ENCODE results near the gene PRAC1. TPM values are rescaled to one million over a fixed set of nuclear protein-coding genes. Genes with fewer than 3 reads are reported as not detected.

Gene PRAC1
- total and polyA plus RNA-seq, 12 donors = not detected

DNA sequence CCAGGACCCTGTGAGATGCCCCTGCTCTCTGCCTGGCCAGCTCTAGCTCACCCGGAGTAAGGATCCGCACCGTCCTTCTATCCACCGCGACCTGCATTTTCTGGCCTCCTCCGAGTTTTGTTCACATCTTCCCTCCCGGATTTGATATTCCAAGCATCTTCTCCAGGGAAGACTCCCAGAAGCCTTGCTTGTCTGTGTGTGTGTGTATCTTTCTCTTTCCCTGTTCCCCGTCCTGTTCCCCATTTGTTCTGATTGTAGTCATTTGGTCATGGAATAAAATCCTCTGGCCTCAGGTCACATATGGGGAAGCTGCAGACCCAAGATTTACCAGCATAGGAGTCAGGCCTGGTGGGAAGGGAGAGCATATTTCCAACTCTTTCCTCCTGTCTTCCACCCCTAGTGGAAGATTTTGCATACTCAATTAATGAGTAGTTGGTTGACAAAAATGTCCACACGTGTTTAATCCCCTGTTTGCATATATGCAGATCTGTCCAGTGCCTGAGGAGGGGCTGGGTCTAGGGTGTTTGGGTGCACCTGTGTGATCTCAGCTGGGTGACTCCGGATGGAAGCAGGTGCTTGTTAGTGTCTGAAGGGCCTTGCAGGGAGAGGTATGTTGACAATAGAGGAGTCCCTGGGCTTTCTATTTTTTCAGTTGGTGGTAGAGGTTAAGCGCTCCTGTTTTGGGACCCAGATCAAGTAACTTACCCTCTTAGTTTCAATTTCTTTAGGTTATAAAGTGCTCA is 1.9 kb downstream of the PRAC1 start:
- WGBS, 2 donors = 22% methylated on average over 11 of the region's 11 CpGs
- H3K27me3 ChIP-seq = peaks cover 73 to 100% (median 100%) of the 10 kb centered on the region in 7 donors
- no peak for ATAC-seq
- H3K4me3 ChIP-seq = no peak overlapping the region
- no peaks in the 10 kb centered on the region for H3K9me3 ChIP-seq
- H3K4me1 ChIP-seq = peaks cover 0 to 44% (median 31%) of the 10 kb centered on the region in 9 donors
- no peak for DNase-seq
- H3K36me3 ChIP-seq = no peaks in the 10 kb centered on the region
- intact Hi-C loops (cut with DNase I) = loop anchor here in 6 of 10 donors (5.0 to 10.0 kb wide), 4 partner anchors 72 to 164 kb away; no protein-coding TSS in a partner anchor
- TF ChIP-seq CTCF (IDR thresholded peaks at IDR 0.05) = no peak
- H3K27ac ChIP-seq = no peak overlapping the region

- H3K27me3 ChIP-seq = peaks cover 66 to 100% (median 100%) of the 10 kb centered on the region in 7 donors
- no peaks in the 10 kb centered on the region for H3K36me3 ChIP-seq
- DNase-seq = no peak
- no peak for TF ChIP-seq CTCF (IDR thresholded peaks at IDR 0.05)
- WGBS, 2 donors = 6 to 7% methylated on average over 37 of the region's 37 CpGs
- no peak for ATAC-seq
- intact Hi-C loops (cut with DNase I) = loop anchor here in 6 of 10 donors (5.0 to 10.0 kb wide), 4 partner anchors 73 to 165 kb away; no protein-coding TSS in a partner anchor
- peaks cover 0 to 37% (median 30%) of the 10 kb centered on the region in 9 donors for H3K4me1 ChIP-seq
- no peak overlapping the region for H3K27ac ChIP-seq
- no peaks in the 10 kb centered on the region for H3K9me3 ChIP-seq
- H3K4me3 ChIP-seq = no peak overlapping the region
These were observed 2.6 kb downstream of the PRAC1 start for GRCh38 chr17:48719642-48720265.

DNA sequence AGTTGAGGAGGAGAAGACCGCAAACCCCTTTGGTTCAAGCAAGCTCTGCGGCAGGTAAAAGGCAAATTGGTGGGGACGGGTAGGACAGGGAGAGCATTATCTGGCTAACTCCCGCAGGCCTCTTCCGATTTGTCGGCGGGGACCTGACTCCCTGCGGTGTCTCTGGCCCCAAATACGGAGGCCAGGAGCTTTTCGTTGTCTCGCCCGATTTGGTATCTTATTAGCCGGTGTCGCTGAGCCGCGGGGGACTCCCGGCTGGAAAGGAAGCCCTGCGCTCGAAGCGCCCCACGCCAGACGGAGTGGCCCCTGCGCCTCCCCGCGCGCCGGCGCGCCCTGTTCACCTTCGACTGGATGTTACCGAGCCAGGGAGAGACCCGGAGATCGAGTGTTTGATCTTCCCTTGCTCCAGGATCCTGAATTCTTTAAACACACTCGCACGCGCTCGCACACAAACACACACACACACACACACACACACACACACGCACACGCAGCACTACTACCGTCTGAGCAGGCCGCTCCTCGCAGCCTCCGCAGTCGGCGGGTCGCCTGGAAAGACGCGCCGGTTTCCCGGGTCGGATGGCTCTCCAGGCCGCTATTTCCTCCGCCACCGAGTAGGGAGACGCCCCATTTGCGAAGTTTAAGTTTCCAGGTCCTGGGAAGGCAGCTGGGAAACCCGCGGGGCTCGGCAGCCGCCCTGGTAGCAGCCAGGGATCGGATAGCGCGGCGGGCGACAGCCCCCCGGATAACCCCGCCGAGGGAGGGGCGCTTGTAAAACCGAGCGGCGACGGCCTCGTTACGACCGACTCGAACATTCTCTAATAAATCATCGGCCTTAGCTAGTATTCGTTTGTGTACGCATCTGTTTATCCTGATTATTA is 3.3 kb downstream of the PRAC1 start:
- DNase-seq (no peak), ATAC-seq (no peak)
- Histone ChIP-seq H3K27me3 (peaks cover 61 to 100% (median 100%) of the 10 kb centered on the region in 7 donors), H3K4me1 (peaks cover 0 to 30% (median 22%) of the 10 kb centered on the region in 9 donors), H3K27ac (no peak overlapping the region), H3K4me3 (no peak overlapping the region), H3K9me3 (no peaks in the 10 kb centered on the region), H3K36me3 (no peaks in the 10 kb centered on the region)
- 2 to 6% methylated on average over 80 of the region's 80 CpGs for WGBS, 2 donors
- TF ChIP-seq CTCF (IDR thresholded peaks at IDR 0.05) = no peak
- intact Hi-C loops (cut with DNase I) = no loop called here

GRCh38 chr17:48718227-48718760 is 4.0 kb downstream of the PRAC1 start:
- no peak for DNase-seq
- H3K27ac ChIP-seq = no peak overlapping the region

More at GRCh38 chr17:48718227-48718760, 4.0 kb downstream of the PRAC1 start:
- ATAC-seq = no peak
- Histone ChIP-seq H3K4me1 (peaks cover 0 to 23% (median 15%) of the 10 kb centered on the region in 9 donors), H3K4me3 (no peak overlapping the region), H3K27me3 (peaks cover 54 to 100% (median 100%) of the 10 kb centered on the region in 7 donors), H3K36me3 (no peaks in the 10 kb centered on the region), H3K9me3 (no peaks in the 10 kb centered on the region)
- TF ChIP-seq CTCF (IDR thresholded peaks at IDR 0.05) = no peak
- intact Hi-C loops (cut with DNase I) = no loop called here
- 10 to 12% methylated on average over 24 of the region's 24 CpGs for WGBS, 2 donors
